ENCODE results near the gene KIF15.

Gene KIF15

GRCh38 chr3:44883213-44883955 is 121.8 kb downstream of the KIF15 start:
- no peak for DNase-seq (ENCODE audit: low read depth in 3 of 3)

DNA sequence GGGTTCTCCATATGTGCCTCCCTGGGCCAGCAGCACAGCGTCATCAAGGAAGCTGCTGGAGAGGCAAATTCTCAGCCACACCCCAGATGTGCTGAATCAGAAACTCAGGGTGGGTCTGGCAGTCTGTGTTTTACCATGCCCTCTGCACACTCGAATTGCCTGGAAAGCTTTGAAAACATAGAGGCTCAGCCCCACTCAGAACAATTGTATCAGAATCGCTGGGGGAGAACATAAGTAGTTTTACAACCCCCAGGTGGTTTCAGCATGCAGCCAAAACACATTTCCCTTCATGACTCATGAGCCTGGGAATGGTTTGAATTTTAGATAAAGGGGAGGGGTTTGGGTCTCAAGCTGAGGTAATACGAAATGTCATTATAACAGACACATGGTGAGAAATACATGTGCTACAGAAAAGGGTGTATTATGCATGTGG is 122.4 kb downstream of the KIF15 start:
- no peak for DNase-seq (ENCODE audit: low read depth in 3 of 3)

DNA sequence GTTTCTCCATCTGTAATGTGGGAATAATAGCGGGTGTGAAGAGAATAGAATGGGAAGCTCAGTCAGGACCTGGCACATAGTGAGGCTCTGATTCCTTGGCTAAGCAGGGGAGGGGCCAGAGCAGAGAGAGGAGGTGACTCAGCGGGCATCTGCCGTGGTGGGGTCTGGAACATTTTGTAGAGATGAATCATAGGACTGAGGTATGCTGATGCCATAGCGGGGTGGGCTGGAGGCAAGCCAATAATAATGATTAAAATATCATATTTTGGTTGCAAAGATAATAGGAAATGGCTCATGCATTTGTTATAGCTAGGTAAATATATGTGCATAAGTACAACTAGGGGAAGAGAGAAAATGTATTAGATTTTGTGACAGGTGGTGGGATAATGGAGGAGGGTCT is 124.0 kb downstream of the KIF15 start:
- no peak for DNase-seq (ENCODE audit: low read depth in 3 of 3)

DNA sequence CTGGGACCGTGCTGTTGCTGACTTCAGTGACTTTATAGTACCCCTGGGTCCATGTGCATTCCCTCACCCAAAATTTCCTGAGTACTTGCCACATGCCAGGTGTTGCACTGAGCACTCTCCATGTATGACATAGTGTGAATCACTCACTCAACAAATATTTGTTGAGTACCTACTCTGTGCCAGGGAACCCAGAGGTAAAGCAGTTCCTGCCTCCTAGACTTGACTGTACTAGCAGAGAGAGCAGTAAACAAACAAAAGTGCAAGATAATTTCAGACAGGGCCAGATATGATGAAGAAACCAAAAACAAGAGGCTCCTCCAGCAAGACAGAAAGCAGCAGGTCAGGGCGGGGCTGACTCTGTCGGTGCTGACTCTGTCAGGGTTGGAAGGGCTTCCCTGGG is 125.0 kb downstream of the KIF15 start:
- DNase-seq (ENCODE audit: low read depth in 3 of 3), result no peak

GRCh38 chr3:44887101-44887500 is 125.5 kb downstream of the KIF15 start:
- no peak for DNase-seq (ENCODE audit: low read depth in 3 of 3)

DNA sequence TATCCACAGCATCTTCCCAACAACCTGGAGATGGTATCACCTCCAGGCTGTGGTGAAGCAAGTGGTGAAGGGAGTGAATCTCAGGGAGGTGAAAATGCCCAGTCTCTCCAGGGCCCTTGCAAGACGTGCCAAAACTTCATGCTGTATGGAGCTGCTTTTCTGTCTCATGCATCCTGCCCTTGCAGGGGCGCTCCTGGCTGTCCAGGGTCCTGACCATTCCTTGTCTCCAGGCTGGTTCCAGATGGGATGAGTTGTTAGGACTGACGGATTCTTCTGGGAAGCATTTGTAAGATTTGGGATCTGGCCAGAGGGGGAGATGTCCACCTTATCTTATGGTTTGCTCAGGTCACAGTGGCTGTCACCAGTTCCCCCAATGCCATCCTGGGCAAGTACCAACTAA is 128.7 kb downstream of the KIF15 start:
- DNase-seq (ENCODE audit: low read depth in 3 of 3), result no peak

GRCh38 chr3:44890852-44891251 is 129.3 kb downstream of the KIF15 start:
- no peak for DNase-seq (ENCODE audit: low read depth in 3 of 3)

- DNase-seq (ENCODE audit: low read depth in 3 of 3), result no peak
Observed at GRCh38 chr3:44892689-44893088, 131.1 kb downstream of the KIF15 start.

DNA sequence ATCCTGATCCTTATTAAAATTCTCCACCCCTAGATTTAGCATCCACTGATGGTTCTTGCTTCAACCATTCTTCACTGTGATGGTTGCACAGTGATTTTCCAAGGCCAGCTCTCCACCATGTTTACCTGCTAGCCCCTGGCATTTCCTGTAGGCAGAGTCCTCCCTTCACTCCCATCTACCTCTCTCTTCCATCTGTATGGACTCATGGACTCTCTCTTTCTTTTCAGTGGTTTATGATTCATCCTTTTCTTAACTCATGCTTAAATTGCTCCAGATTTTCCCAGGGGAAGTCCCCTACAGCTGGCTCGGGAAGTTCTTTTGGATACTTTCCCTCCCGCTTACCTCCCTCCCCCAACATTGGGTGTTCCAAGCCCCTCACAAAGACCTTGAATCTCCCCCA is 131.5 kb downstream of the KIF15 start:
- DNase-seq (ENCODE audit: low read depth in 3 of 3), result no peak

DNA sequence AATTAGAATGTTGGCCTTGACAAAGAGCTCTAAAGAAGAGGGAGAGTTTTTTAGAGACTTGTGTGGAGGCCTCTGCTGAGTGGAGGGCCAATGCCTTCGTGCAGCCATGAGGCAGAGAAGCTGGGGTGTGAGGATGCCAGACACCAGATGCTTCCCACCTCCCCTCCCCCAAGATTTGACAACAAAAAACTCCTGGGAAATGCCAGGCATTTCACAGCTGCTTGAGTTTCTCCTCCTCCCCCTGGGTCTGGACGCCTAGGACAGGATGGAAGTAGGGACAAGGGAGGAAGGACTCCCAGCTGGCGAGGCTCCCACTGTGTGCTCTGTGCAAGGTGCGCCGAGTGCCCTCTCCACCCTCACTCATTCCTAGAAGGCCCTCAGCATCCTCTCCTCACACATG is 132.9 kb downstream of the KIF15 start:
- no peak for DNase-seq (ENCODE audit: low read depth in 3 of 3)

DNA sequence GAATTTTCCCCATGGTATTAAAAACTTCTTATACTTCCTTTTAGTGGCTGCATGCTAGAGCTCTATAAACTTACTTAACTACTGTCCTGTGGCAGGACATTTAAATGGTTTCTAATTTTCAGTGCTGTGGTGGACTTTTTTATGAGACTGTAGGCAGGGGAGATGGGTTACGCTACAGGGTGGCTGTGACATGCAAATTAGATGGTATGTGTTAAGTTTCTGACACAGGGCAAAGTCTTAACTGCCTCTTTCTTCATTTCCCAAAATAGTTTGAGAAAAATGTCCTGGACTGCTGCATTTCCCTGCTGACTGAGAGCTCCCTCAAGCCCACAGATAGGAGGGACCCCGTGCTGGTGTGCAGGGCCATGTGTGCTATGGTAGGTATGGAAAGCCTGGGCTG is 134.8 kb downstream of the KIF15 start:
- no peak for DNase-seq (ENCODE audit: low read depth in 3 of 3)

DNA sequence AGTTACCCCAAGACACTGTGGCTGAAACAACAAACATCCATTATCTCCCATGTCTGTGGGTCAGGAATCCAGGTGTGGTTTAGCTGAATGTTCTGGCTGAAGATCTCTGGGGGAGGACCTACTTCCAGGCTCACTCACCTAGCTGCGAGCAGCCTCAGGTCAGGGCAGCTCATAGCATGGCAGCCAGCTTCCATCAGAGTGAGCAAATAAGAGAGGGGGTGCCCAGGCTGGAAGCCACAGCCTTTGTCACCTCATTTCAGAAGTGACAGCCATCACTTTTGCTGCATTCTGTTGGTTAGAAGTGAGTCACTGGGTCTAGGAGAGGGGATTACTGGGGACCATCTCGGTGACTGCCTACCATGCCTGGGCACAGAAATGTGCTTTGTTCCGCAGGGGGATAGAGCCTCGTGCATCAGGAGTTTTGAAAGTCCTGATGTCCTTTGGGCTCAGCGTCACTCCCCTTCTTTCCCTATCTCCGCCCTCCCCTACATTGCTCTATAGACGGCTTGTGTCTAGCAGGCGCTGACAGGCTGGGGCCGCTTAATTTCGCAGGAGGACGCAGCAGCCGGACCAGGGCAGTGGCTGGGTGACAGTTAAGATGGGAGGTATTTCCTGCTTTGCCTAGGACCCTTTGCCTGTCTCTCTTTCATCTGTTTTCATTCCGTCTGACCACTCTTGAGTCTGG is 138.2 kb downstream of the KIF15 start:
- no peak for DNase-seq (ENCODE audit: low read depth in 3 of 3)

- DNase-seq (ENCODE audit: low read depth in 3 of 3), result no peak
Observed at GRCh38 chr3:44902628-44903027, 141.0 kb downstream of the KIF15 start.
